Measurements from ENCODE around the gene PITPNB. TPM values are rescaled to one million over a fixed set of nuclear protein-coding genes. Genes with fewer than 3 reads are reported as not detected.

PITPNB gene
- total RNA-seq, 2 donors from 2014 or later, result 59.6 to 68.2 TPM

GRCh38 chr22:27825174-27825573 is 93.9 kb downstream of the PITPNB start:
- Histone ChIP-seq H3K27me3 (ENCODE audit: control insufficient read depth, insufficient read depth, low read length, poor library complexity, severe bottlenecking) (no peaks in the 10 kb centered on the region), H3K9me3 (ENCODE audit: control insufficient read depth, low read length) (peaks cover 2% of the 10 kb centered on the region), H3K27ac (ENCODE audit: low read depth, low read length) (no peak overlapping the region), H3K4me1 (ENCODE audit: control insufficient read depth, insufficient read depth, low read length) (no peaks in the 10 kb centered on the region), H3K36me3 (ENCODE audit: control insufficient read depth, insufficient read depth, low read length) (no peaks in the 10 kb centered on the region), H3K9ac (ENCODE audit: extremely low read depth, low read length, poor library complexity, severe bottlenecking) (no peak overlapping the region), H3K4me3 (ENCODE audit: low read length) (no peak overlapping the region)
- H3K4me3 Mint-ChIP-seq, result no peak overlapping the region
- H3K27me3 Mint-ChIP-seq (ENCODE audit: insufficient read depth), result peaks cover 2% of the 10 kb centered on the region
- 87 to 89% methylated on average over 4 to 6 of the region's 6 CpGs for WGBS, 2 experiments (ENCODE audit: insufficient coverage in 1 of 2, insufficient read length in 1 of 2)
- peaks cover 6% of the 10 kb centered on the region for H3K4me1 Mint-ChIP-seq
- no peak overlapping the region for H3K27ac Mint-ChIP-seq
- peak; percentile 75 for TF ChIP-seq CTCF (conservative IDR thresholded peaks at IDR 0.05)
- peak; percentile 75 for DNase-seq
- H3K36me3 Mint-ChIP-seq (ENCODE audit: low read depth), result no peaks in the 10 kb centered on the region
- no peaks in the 10 kb centered on the region for H3K9me3 Mint-ChIP-seq

GRCh38 chr22:27823221-27823620 is 95.8 kb downstream of the PITPNB start:
- H3K27me3 Mint-ChIP-seq (ENCODE audit: insufficient read depth), result peaks cover 2% of the 10 kb centered on the region
- H3K4me3 Mint-ChIP-seq, result no peak overlapping the region
- peaks cover 1% of the 10 kb centered on the region for H3K9me3 Mint-ChIP-seq
- Histone ChIP-seq H3K9me3 (ENCODE audit: control insufficient read depth, low read length) (peaks cover 5% of the 10 kb centered on the region), H3K36me3 (ENCODE audit: control insufficient read depth, insufficient read depth, low read length) (no peaks in the 10 kb centered on the region), H3K27me3 (ENCODE audit: control insufficient read depth, insufficient read depth, low read length, poor library complexity, severe bottlenecking) (no peaks in the 10 kb centered on the region), H3K9ac (ENCODE audit: extremely low read depth, low read length, poor library complexity, severe bottlenecking) (no peak overlapping the region), H3K4me3 (ENCODE audit: low read length) (no peak overlapping the region), H3K27ac (ENCODE audit: low read depth, low read length) (no peak overlapping the region), H3K4me1 (ENCODE audit: control insufficient read depth, insufficient read depth, low read length) (no peaks in the 10 kb centered on the region)
- no peak for TF ChIP-seq CTCF (conservative IDR thresholded peaks at IDR 0.05)
- 85 to 100% methylated on average over 1 of the region's 1 CpG for WGBS, 2 experiments (ENCODE audit: insufficient coverage in 1 of 2, insufficient read length in 1 of 2)
- H3K27ac Mint-ChIP-seq, result no peak overlapping the region
- H3K36me3 Mint-ChIP-seq (ENCODE audit: low read depth), result no peaks in the 10 kb centered on the region
- no peaks in the 10 kb centered on the region for H3K4me1 Mint-ChIP-seq
- DNase-seq, result no peak

- Mint-ChIP-seq H3K4me1 (no peaks in the 10 kb centered on the region), H3K27ac (no peak overlapping the region), H3K4me3 (no peak overlapping the region), H3K9me3 (peaks cover 1% of the 10 kb centered on the region), H3K36me3 (ENCODE audit: low read depth) (no peaks in the 10 kb centered on the region), H3K27me3 (ENCODE audit: insufficient read depth) (peaks cover 2% of the 10 kb centered on the region)
- Histone ChIP-seq H3K4me1 (ENCODE audit: control insufficient read depth, insufficient read depth, low read length) (no peaks in the 10 kb centered on the region), H3K9me3 (ENCODE audit: control insufficient read depth, low read length) (peaks cover 5% of the 10 kb centered on the region), H3K36me3 (ENCODE audit: control insufficient read depth, insufficient read depth, low read length) (no peaks in the 10 kb centered on the region), H3K4me3 (ENCODE audit: low read length) (no peak overlapping the region), H3K27ac (ENCODE audit: low read depth, low read length) (peak overlapping the region; percentile 42), H3K27me3 (ENCODE audit: control insufficient read depth, insufficient read depth, low read length, poor library complexity, severe bottlenecking) (no peaks in the 10 kb centered on the region), H3K9ac (ENCODE audit: extremely low read depth, low read length, poor library complexity, severe bottlenecking) (no peak overlapping the region)
- no peak for DNase-seq
- WGBS, 2 experiments (ENCODE audit: insufficient coverage in 1 of 2, insufficient read length in 1 of 2), result 87% methylated on average over 14 to 22 of the region's 22 CpGs
- no peak for TF ChIP-seq CTCF (conservative IDR thresholded peaks at IDR 0.05)
These were observed 97.9 kb downstream of the PITPNB start for GRCh38 chr22:27820896-27821866.
